Measurements from ENCODE around the gene CAMK4.
A peak's percentile ranks its signal among the peaks of the same experiment; 100 is the strongest.

The CAMK4 gene

GRCh38 chr5:111407562-111407961 is 183.4 kb downstream of the CAMK4 start:
- POLR2A ChIA-PET = no interaction called here

GRCh38 chr5:111408817-111409216 is 184.6 kb downstream of the CAMK4 start:
- ChIA-PET CTCF (no interaction called here), POLR2A (no interaction called here)
- no peak overlapping the region for H3K4me3 ChIP-seq (ENCODE audit: low read depth, low read length)
- TF ChIP-seq ZEB2 (tag by site-specific recombination; IDR thresholded peaks at IDR 0.05) = no peak
- no peak for TF ChIP-seq ZNF544 (tag by site-specific recombination; IDR thresholded peaks at IDR 0.05)
- TF ChIP-seq ELK4 (IDR thresholded peaks at IDR 0.05; ENCODE audit: borderline replicate concordance, low read depth, low read length) = no peak
- TF ChIP-seq ZNF747 (tag by site-specific recombination; IDR thresholded peaks at IDR 0.05) = no peak
- no peak for TF ChIP-seq ZFHX2 (tag by site-specific recombination; conservative IDR thresholded peaks at IDR 0.05)
- no peak for TF ChIP-seq ZNF362 (tag by site-specific recombination; IDR thresholded peaks at IDR 0.05)
- no peak for TF ChIP-seq ZNF600 (tag by site-specific recombination; IDR thresholded peaks at IDR 0.05)
- TF ChIP-seq PRDM10 (tag by site-specific recombination; IDR thresholded peaks at IDR 0.05) = no peak
- no peak for TF ChIP-seq ZNF394 (tag by site-specific recombination; IDR thresholded peaks at IDR 0.05; ENCODE audit: borderline replicate concordance)
- TF ChIP-seq ZNF626 (tag by site-specific recombination; IDR thresholded peaks at IDR 0.05) = no peak
- H3K27ac ChIP-seq (ENCODE audit: extremely low read depth, low read depth, low read length) = no peak overlapping the region
- no peaks in the 10 kb centered on the region for H3K36me3 ChIP-seq (ENCODE audit: control insufficient read depth in 2 of 2, insufficient read depth in 1 of 2, low read length in 2 of 2)
- H3K9me3 ChIP-seq (ENCODE audit: control insufficient read depth, insufficient read depth, low read depth, low read length) = no peaks in the 10 kb centered on the region
- no peaks in the 10 kb centered on the region for H3K4me1 ChIP-seq (ENCODE audit: control insufficient read depth, insufficient read depth, low read length)

More at GRCh38 chr5:111407562-111407961, 183.4 kb downstream of the CAMK4 start:
- Histone ChIP-seq H3K9me3 (ENCODE audit: control insufficient read depth, insufficient read depth, low read depth, low read length) (no peaks in the 10 kb centered on the region), H3K36me3 (ENCODE audit: control insufficient read depth in 2 of 2, insufficient read depth in 1 of 2, low read length in 2 of 2) (no peaks in the 10 kb centered on the region), H3K4me1 (ENCODE audit: control insufficient read depth, insufficient read depth, low read length) (no peaks in the 10 kb centered on the region), H3K4me3 (ENCODE audit: low read depth, low read length) (no peak overlapping the region), H3K27ac (ENCODE audit: extremely low read depth, low read depth, low read length) (no peak overlapping the region)
- TF ChIP-seq ZNF510 (tag by site-specific recombination; IDR thresholded peaks at IDR 0.05; ENCODE audit: insufficient replicate concordance) (no peak), ZNF26 (tag by site-specific recombination; IDR thresholded peaks at IDR 0.05) (no peak), ZNF366 (tag by site-specific recombination; conservative IDR thresholded peaks at IDR 0.05) (no peak), ZNF549 (tag by site-specific recombination; IDR thresholded peaks at IDR 0.05) (no peak), HOXD13 (CRISPR knock-in tag; IDR thresholded peaks at IDR 0.05; ENCODE audit: borderline replicate concordance) (no peak), GLIS1 (tag by site-specific recombination; IDR thresholded peaks at IDR 0.05) (peak; percentile 69), RBAK (tag by site-specific recombination; IDR thresholded peaks at IDR 0.05) (no peak), ZNF626 (tag by site-specific recombination; IDR thresholded peaks at IDR 0.05) (no peak), ZNF530 (tag by site-specific recombination; IDR thresholded peaks at IDR 0.05; ENCODE audit: low read depth) (no peak)
- CTCF ChIA-PET = no interaction called here

Measured in HEK293 (cell line).